ENCODE measurements around the gene PCK1.

DNA sequence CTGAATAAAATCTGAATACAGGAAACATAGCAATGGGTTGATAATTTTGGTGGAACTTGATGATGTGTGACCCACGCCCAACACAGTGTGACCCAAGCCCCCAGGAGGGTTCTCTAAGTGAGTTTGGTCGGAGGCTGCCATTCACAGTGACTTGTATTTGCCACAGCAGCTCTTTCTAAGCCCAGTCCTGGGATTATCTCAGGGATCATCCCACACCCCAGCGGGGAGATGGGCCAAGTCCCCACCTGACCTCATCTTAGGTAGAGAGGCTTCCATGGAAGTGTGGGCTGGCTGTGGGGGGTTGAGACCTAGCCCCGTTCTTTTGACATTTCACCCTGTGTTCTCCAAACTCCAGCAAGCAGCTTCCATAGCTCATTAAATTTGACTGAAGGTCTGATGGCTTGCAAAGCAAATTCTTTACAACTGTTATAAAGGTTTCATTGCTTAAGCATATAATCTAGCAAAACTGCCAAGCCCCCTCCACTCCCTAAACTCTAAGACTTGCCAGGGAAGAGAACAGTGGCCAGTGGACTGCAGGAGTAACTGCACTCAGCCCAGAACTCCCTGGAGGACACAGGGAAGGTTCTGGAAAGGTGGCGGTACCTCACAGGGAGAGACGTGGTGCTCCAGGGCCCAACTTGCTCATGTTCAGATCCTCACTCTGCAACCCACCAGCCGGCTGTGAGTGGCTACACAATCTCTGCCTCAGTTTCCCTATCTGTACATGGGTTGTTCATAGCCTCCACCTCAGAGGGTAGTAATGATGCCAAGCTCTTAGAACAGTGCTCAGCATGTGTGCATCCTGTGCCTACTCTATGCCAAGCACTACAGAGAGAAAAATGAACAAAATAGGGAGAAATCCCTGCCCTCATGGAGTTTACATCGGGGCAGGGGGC lies 1.0 kb upstream of the PCK1 start:
- no peak for TF ChIP-seq POLR2A (IDR thresholded peaks at IDR 0.05; ENCODE audit: low read depth, low read length)
- TF ChIP-seq, protein P1, sequence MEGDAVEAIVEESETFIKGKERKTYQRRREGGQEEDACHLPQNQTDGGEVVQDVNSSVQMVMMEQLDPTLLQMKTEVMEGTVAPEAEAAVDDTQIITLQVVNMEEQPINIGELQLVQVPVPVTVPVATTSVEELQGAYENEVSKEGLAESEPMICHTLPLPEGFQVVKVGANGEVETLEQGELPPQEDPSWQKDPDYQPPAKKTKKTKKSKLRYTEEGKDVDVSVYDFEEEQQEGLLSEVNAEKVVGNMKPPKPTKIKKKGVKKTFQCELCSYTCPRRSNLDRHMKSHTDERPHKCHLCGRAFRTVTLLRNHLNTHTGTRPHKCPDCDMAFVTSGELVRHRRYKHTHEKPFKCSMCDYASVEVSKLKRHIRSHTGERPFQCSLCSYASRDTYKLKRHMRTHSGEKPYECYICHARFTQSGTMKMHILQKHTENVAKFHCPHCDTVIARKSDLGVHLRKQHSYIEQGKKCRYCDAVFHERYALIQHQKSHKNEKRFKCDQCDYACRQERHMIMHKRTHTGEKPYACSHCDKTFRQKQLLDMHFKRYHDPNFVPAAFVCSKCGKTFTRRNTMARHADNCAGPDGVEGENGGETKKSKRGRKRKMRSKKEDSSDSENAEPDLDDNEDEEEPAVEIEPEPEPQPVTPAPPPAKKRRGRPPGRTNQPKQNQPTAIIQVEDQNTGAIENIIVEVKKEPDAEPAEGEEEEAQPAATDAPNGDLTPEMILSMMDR (IDR thresholded peaks at IDR 0.05; ENCODE audit: extremely low read depth in 1 of 2, insufficient read depth in 1 of 2, low read depth in 1 of 2, low read length in 2 of 2) = no peak
- no peak for TF ChIP-seq POLR2AphosphoS5 (IDR thresholded peaks at IDR 0.05; ENCODE audit: insufficient read depth, low read depth, low read length)
- no peak for TF ChIP-seq EZH2 (IDR thresholded peaks at IDR 0.05; ENCODE audit: borderline replicate concordance, low read depth, low read length, severe bottlenecking)
- no peak for TF ChIP-seq MYC (IDR thresholded peaks at IDR 0.05; ENCODE audit: low read depth, low read length)

Measured in endothelial cell of umbilical vein (primary cell).